ENCODE data around the gene CCDC80.
A peak's percentile ranks its signal among the peaks of the same experiment; 100 is the strongest.

CCDC80 gene

DNA sequence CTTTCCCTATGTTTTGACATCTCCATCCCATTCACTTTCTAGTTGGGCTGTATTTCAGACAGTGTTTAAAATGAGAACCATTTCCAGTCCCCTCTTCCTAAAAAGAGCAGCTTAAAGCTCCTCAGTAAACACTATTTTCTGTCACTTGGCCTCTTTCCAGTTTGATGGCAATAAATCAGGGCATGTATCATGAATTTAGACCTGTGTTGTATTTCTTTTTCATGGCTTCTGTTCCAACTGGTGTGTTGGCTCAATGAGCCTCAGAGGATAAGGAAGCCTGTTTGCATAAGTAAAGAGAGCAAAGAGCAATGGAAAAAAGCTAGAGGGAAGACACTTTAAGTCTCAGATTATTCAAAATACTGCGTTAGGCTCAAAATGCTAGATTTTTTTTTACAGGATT, 7.2 kb downstream of the CCDC80 start:
- peak overlapping the region in 1 of 2 donors; percentile 40 for H3K4me3 ChIP-seq (ENCODE audit: low read length in 2 of 2)
- H3K27me3 ChIP-seq (ENCODE audit: control insufficient read depth in 1 of 2, insufficient read depth in 2 of 2, low read length in 2 of 2): no peaks in the 10 kb centered on the region
- no peak overlapping the region for H3K9ac ChIP-seq (ENCODE audit: low read length in 2 of 2)
- peak overlapping the region; percentile 92 for H3K27ac ChIP-seq (ENCODE audit: low read length)
- no peaks in the 10 kb centered on the region for H3K9me3 ChIP-seq (ENCODE audit: control insufficient read depth in 2 of 2, low read length in 2 of 2)
- H3K36me3 ChIP-seq (ENCODE audit: control insufficient read depth in 2 of 2, insufficient read depth in 2 of 2, low read length in 2 of 2): peaks cover 0 to under 1% of the 10 kb centered on the region in 2 donors
- H3K4me1 ChIP-seq (ENCODE audit: control insufficient read depth, insufficient read depth, low read length): peaks cover 63% of the 10 kb centered on the region

DNA sequence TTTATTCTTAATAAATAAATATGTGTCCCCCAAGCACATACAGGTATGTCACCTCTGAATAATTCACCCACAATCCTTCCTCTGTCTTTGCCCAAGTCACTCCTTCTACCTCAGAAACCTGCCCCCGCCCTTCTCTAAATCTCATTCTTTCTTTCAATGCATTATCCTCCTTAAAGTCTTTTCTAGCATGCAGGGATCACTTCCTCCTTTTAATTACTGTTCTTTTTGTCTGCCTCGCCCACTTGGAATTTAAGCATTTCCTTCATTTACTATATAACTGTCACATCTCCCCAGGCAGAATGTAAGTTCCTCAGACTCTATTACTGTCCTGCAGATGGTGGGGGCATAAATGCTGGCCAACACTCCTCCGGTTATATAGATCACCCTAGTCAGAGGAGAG, 7.8 kb downstream of the CCDC80 start:
- Histone ChIP-seq H3K27me3 (ENCODE audit: control insufficient read depth in 1 of 2, insufficient read depth in 2 of 2, low read length in 2 of 2) (no peaks in the 10 kb centered on the region), H3K4me3 (ENCODE audit: low read length in 2 of 2) (peak overlapping the region in 1 of 2 donors; percentile 40), H3K4me1 (ENCODE audit: control insufficient read depth, insufficient read depth, low read length) (peaks cover 57% of the 10 kb centered on the region), H3K9me3 (ENCODE audit: control insufficient read depth in 2 of 2, low read length in 2 of 2) (no peaks in the 10 kb centered on the region), H3K36me3 (ENCODE audit: control insufficient read depth in 2 of 2, insufficient read depth in 2 of 2, low read length in 2 of 2) (peaks cover 0 to 6% of the 10 kb centered on the region in 2 donors), H3K9ac (ENCODE audit: low read length in 2 of 2) (no peak overlapping the region), H3K27ac (ENCODE audit: low read length) (peak overlapping the region; percentile 92)

DNA sequence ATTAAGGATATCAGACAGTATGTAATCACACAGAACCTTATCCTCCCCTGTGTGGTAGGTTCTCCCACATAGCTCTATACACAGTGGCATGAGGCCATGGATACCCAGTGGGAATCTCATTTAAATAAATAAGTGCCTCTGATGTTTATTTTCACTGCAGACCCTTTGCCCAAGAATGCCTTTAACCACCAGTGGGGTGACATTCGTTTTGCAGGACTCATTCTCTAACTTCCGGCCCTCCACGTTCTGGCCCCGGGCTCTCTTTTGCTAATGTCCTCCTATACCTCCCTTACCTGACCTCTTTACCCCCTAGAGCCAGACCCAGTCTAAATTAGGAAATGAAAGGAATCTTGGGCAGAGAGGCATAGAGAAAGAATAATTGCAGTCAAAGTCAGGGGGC, 8.3 kb downstream of the CCDC80 start:
- no peaks in the 10 kb centered on the region for H3K27me3 ChIP-seq (ENCODE audit: control insufficient read depth in 1 of 2, insufficient read depth in 2 of 2, low read length in 2 of 2)
- H3K4me1 ChIP-seq (ENCODE audit: control insufficient read depth, insufficient read depth, low read length): peaks cover 52% of the 10 kb centered on the region
- no peak overlapping the region for H3K27ac ChIP-seq (ENCODE audit: low read length)
- H3K9ac ChIP-seq (ENCODE audit: low read length in 2 of 2): no peak overlapping the region
- H3K4me3 ChIP-seq (ENCODE audit: low read length in 2 of 2): peak overlapping the region in 1 of 2 donors; percentile 40
- peaks cover 0 to 7% of the 10 kb centered on the region in 2 donors for H3K36me3 ChIP-seq (ENCODE audit: control insufficient read depth in 2 of 2, insufficient read depth in 2 of 2, low read length in 2 of 2)
- H3K9me3 ChIP-seq (ENCODE audit: control insufficient read depth in 2 of 2, low read length in 2 of 2): no peaks in the 10 kb centered on the region

DNA sequence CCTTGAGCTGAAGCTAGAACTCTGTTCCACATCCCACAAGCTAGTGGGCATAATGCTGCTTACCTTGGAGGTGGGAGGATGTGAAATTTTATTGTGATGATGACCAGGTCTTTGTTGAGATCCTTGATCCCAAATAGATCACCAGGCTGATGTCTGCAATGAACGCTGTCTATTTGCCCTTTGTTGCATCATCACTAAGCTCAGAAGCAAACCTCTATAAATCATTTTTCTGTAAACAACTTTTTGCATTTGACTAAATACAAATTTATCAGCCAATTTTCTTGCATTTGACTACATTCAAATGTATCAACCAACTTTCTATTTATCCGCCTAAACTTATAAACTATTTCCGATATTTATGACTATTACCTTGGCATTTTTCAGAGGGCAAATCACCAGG, 9.7 kb downstream of the CCDC80 start:
- H3K27me3 ChIP-seq (ENCODE audit: control insufficient read depth in 1 of 2, insufficient read depth in 2 of 2, low read length in 2 of 2): no peaks in the 10 kb centered on the region
- no peak overlapping the region for H3K4me3 ChIP-seq (ENCODE audit: low read length in 2 of 2)
- H3K9ac ChIP-seq (ENCODE audit: low read length in 2 of 2): no peak overlapping the region
- no peak overlapping the region for H3K27ac ChIP-seq (ENCODE audit: low read length)
- peaks cover 47% of the 10 kb centered on the region for H3K4me1 ChIP-seq (ENCODE audit: control insufficient read depth, insufficient read depth, low read length)
- peaks cover 0 to 7% of the 10 kb centered on the region in 2 donors for H3K36me3 ChIP-seq (ENCODE audit: control insufficient read depth in 2 of 2, insufficient read depth in 2 of 2, low read length in 2 of 2)
- no peaks in the 10 kb centered on the region for H3K9me3 ChIP-seq (ENCODE audit: control insufficient read depth in 2 of 2, low read length in 2 of 2)

DNA sequence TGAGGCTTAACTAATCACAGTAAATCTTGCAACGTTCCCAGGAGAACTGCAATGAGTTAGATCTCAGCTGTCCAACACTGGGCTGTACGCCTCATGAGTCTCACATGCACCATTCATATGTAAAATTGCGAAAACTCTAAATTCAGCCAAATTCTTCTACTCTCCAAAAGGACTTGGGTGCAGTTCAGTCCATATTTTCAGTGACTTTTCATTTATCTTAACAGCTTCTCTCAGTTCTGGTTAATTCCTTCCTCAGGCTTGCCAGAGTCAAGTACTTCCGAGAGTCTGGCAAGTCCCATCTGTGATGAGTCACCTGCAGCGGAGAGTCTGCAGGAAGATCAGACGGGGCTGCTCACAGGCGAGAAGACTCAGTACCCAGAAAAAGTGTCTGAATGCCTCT, 11.5 kb downstream of the CCDC80 start:
- no peaks in the 10 kb centered on the region for H3K27me3 ChIP-seq (ENCODE audit: control insufficient read depth in 1 of 2, insufficient read depth in 2 of 2, low read length in 2 of 2)
- no peak overlapping the region for H3K4me3 ChIP-seq (ENCODE audit: low read length in 2 of 2)
- H3K9ac ChIP-seq (ENCODE audit: low read length in 2 of 2): no peak overlapping the region
- H3K9me3 ChIP-seq (ENCODE audit: control insufficient read depth in 2 of 2, low read length in 2 of 2): no peaks in the 10 kb centered on the region
- no peak overlapping the region for H3K27ac ChIP-seq (ENCODE audit: low read length)
- peaks cover 30% of the 10 kb centered on the region for H3K4me1 ChIP-seq (ENCODE audit: control insufficient read depth, insufficient read depth, low read length)
- peaks cover 0 to 7% of the 10 kb centered on the region in 2 donors for H3K36me3 ChIP-seq (ENCODE audit: control insufficient read depth in 2 of 2, insufficient read depth in 2 of 2, low read length in 2 of 2)

DNA sequence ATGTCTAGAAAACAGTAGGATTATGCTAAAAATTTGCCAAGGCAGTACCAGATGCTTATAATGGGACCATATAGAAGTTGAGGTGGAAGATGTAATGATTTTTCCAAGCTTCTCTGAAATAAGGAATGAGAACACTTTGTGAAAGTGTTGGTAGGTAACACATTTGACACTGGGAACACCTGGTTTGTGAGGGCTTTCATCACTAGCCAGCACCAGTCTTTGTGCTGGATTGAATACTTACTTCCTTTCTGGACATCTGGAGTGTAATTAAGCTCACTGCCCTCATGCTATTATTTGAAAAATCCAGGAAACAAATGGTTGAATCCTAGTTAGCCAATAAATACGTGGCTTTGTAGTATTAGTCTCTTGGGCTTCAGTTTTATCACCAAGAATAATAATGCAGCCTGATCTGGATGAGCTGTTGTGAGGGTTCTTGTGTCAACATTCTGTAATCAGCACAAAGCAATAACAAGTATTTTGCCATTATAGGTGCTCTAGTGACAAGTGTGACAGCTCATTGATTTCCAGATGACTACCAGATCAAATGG, 12.9 kb downstream of the CCDC80 start:
- Histone ChIP-seq H3K4me3 (ENCODE audit: low read length in 2 of 2) (no peak overlapping the region), H3K4me1 (ENCODE audit: control insufficient read depth, insufficient read depth, low read length) (peaks cover 22% of the 10 kb centered on the region), H3K27me3 (ENCODE audit: control insufficient read depth in 1 of 2, insufficient read depth in 2 of 2, low read length in 2 of 2) (no peaks in the 10 kb centered on the region), H3K27ac (ENCODE audit: low read length) (peak overlapping the region; percentile 12), H3K9ac (ENCODE audit: low read length in 2 of 2) (no peak overlapping the region), H3K9me3 (ENCODE audit: control insufficient read depth in 2 of 2, low read length in 2 of 2) (no peaks in the 10 kb centered on the region), H3K36me3 (ENCODE audit: control insufficient read depth in 2 of 2, insufficient read depth in 2 of 2, low read length in 2 of 2) (peaks cover 2 to 7% of the 10 kb centered on the region in 2 donors)

DNA sequence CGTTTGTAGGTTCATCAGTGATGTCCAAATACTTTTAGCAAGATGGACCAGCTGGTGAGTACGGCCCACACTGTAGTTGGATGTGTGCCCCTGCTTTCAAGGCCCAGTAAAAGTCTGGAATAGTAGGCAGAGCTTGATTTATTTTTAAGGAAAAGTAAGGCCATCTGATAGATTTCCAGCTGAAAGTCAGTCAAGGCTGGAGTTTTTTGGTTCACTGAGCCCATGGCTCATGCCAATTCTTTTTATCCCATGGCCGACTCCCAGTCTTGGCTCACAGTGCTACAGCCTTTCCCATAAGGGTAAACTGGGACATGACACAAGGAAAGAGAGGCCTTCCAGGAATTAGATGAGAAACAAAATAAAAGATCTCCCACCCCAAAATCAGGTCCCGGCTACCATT, 13.5 kb downstream of the CCDC80 start:
- Histone ChIP-seq H3K27me3 (ENCODE audit: control insufficient read depth in 1 of 2, insufficient read depth in 2 of 2, low read length in 2 of 2) (no peaks in the 10 kb centered on the region), H3K4me3 (ENCODE audit: low read length in 2 of 2) (no peak overlapping the region), H3K27ac (ENCODE audit: low read length) (peak overlapping the region; percentile 12), H3K4me1 (ENCODE audit: control insufficient read depth, insufficient read depth, low read length) (peaks cover 17% of the 10 kb centered on the region), H3K9ac (ENCODE audit: low read length in 2 of 2) (no peak overlapping the region), H3K36me3 (ENCODE audit: control insufficient read depth in 2 of 2, insufficient read depth in 2 of 2, low read length in 2 of 2) (peaks cover 2 to 7% of the 10 kb centered on the region in 2 donors), H3K9me3 (ENCODE audit: control insufficient read depth in 2 of 2, low read length in 2 of 2) (no peaks in the 10 kb centered on the region)

DNA sequence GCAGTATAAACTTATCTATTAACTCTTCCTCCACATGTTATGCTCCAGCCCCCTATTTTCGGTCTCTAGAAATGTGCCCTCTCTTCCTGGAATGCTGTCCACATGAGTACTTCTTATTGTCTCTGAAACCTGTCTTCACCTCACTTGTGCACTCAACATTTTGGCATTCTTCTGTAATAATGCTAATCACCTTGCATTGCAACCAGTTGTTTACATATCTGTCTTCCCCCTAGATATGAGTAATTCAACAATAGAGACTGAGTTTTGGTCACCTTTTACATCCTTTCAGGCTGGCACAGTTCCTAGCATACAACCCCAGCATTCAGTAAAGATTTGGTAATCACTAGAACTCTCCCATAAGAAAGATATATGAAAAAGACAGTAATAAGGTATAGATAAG, 17.2 kb downstream of the CCDC80 start:
- Histone ChIP-seq H3K36me3 (ENCODE audit: control insufficient read depth in 2 of 2, insufficient read depth in 2 of 2, low read length in 2 of 2) (peaks cover 8 to 9% of the 10 kb centered on the region in 2 donors), H3K27ac (ENCODE audit: low read length) (no peak overlapping the region), H3K4me1 (ENCODE audit: control insufficient read depth, insufficient read depth, low read length) (peaks cover 8% of the 10 kb centered on the region), H3K27me3 (ENCODE audit: control insufficient read depth in 1 of 2, insufficient read depth in 2 of 2, low read length in 2 of 2) (no peaks in the 10 kb centered on the region), H3K9me3 (ENCODE audit: control insufficient read depth in 2 of 2, low read length in 2 of 2) (peaks cover 0 to 3% of the 10 kb centered on the region in 2 donors), H3K9ac (ENCODE audit: low read length in 2 of 2) (no peak overlapping the region), H3K4me3 (ENCODE audit: low read length in 2 of 2) (no peak overlapping the region)

DNA sequence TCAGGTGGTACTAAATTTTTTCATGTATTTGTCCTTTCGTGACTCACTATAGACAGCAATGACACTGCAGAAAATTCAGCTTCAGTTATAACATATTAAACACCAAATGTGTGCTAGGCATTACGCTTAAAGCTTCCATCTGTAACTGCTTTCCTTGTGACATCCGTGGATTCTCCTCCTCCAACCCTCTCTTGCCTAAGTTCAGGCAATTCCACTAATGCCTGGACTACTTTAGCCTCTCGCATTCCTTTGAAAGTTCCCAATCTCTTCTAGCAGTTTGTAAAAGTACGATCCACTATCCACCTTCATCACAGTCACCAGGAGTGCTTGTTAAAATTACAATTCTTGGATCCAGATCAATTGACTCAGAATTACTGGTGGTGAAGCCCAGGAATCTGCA, 17.7 kb downstream of the CCDC80 start:
- no peaks in the 10 kb centered on the region for H3K27me3 ChIP-seq (ENCODE audit: control insufficient read depth in 1 of 2, insufficient read depth in 2 of 2, low read length in 2 of 2)
- H3K9ac ChIP-seq (ENCODE audit: low read length in 2 of 2): no peak overlapping the region
- peaks cover 0 to 3% of the 10 kb centered on the region in 2 donors for H3K9me3 ChIP-seq (ENCODE audit: control insufficient read depth in 2 of 2, low read length in 2 of 2)
- H3K36me3 ChIP-seq (ENCODE audit: control insufficient read depth in 2 of 2, insufficient read depth in 2 of 2, low read length in 2 of 2): peaks cover 4 to 8% of the 10 kb centered on the region in 2 donors
- no peak overlapping the region for H3K27ac ChIP-seq (ENCODE audit: low read length)
- no peak overlapping the region for H3K4me3 ChIP-seq (ENCODE audit: low read length in 2 of 2)
- peaks cover 8% of the 10 kb centered on the region for H3K4me1 ChIP-seq (ENCODE audit: control insufficient read depth, insufficient read depth, low read length)

DNA sequence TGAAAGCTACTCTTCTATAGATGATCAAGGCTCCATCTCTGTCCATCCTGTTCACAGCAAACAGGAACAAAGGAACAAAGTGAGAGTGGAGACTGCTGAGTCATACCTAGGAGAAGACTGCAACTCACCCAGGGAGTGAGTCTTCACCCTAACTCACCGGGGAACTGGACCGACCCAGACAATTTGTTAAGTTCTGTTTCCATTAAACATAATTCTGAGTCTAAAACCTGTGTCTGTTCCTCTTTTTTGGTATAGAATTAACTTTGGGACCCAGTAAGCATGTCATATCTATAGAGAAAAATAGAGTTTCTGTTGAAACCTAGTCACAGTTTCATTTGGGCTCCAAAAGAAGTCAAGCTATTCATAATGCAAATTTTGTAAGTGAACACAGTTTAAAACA, 21.6 kb downstream of the CCDC80 start:
- Histone ChIP-seq H3K9me3 (ENCODE audit: control insufficient read depth in 2 of 2, low read length in 2 of 2) (peaks cover 0 to 3% of the 10 kb centered on the region in 2 donors), H3K4me1 (ENCODE audit: control insufficient read depth, insufficient read depth, low read length) (no peaks in the 10 kb centered on the region), H3K9ac (ENCODE audit: low read length in 2 of 2) (no peak overlapping the region), H3K27me3 (ENCODE audit: control insufficient read depth in 1 of 2, insufficient read depth in 2 of 2, low read length in 2 of 2) (no peaks in the 10 kb centered on the region), H3K27ac (ENCODE audit: low read length) (no peak overlapping the region), H3K4me3 (ENCODE audit: low read length in 2 of 2) (no peak overlapping the region), H3K36me3 (ENCODE audit: control insufficient read depth in 2 of 2, insufficient read depth in 2 of 2, low read length in 2 of 2) (peaks cover 19 to 24% of the 10 kb centered on the region in 2 donors)

DNA sequence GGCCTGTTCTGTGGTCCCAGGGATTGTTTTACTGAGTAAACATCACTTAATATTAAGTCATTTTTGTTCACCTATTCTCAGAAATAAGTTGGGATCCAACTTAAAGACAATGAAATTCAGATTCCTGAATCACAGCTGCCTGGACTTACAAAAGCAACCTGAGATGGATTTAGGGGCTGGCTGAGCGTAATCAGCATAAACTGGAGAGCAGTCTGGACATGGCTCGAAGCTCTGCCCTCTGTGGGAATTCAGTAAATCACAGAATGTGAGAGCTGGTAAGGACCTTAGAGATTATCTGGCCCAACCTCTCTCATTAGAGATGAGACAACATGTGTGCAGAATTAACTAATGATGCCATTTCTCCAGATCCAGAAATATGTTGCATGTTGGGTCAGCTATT, 23.7 kb downstream of the CCDC80 start:
- no peak overlapping the region for H3K27ac ChIP-seq (ENCODE audit: low read length)
- H3K36me3 ChIP-seq (ENCODE audit: control insufficient read depth in 2 of 2, insufficient read depth in 2 of 2, low read length in 2 of 2): peaks cover 17 to 24% of the 10 kb centered on the region in 2 donors
- no peak overlapping the region for H3K4me3 ChIP-seq (ENCODE audit: low read length in 2 of 2)
- H3K9me3 ChIP-seq (ENCODE audit: control insufficient read depth in 2 of 2, low read length in 2 of 2): peaks cover 0 to 3% of the 10 kb centered on the region in 2 donors
- no peaks in the 10 kb centered on the region for H3K4me1 ChIP-seq (ENCODE audit: control insufficient read depth, insufficient read depth, low read length)
- no peak overlapping the region for H3K9ac ChIP-seq (ENCODE audit: low read length in 2 of 2)
- H3K27me3 ChIP-seq (ENCODE audit: control insufficient read depth in 1 of 2, insufficient read depth in 2 of 2, low read length in 2 of 2): no peaks in the 10 kb centered on the region
